Ishikawa (cell line): Measurements from ENCODE around the gene AAR2.

Source experiments
- CEBPB ChIP-seq: IDR thresholded peaks from 2 replicates; pipeline ENCODE4 v1.6.1; 2012
- CREB1 ChIP-seq: IDR thresholded peaks from 2 replicates; pipeline ENCODE4 v1.6.1; 2012; ENCODE audit warnings: low read depth
- EGR1 ChIP-seq: IDR thresholded peaks from 2 replicates; pipeline ENCODE4 v1.6.1; 2012
- EP300 ChIP-seq: IDR thresholded peaks from 2 replicates; pipeline ENCODE4 v1.6.1; 2012; ENCODE audit warnings: borderline replicate concordance
- FOXM1 ChIP-seq: IDR thresholded peaks from 2 replicates; pipeline ENCODE4 v1.6.1; 2012; ENCODE audit warnings: low read depth, borderline replicate concordance
- NFIC ChIP-seq: IDR thresholded peaks from 2 replicates; pipeline ENCODE4 v1.6.1; 2012
- RAD21 ChIP-seq: IDR thresholded peaks from 2 replicates; pipeline ENCODE4 v1.6.1; 2012; ENCODE audit warnings: low read depth
- TAF1 ChIP-seq: IDR thresholded peaks from 2 replicates; pipeline ENCODE4 v1.6.1; 2012; ENCODE audit warnings: low read depth, mild to moderate bottlenecking
- TCF12 ChIP-seq: IDR thresholded peaks from 2 replicates; pipeline ENCODE4 v1.6.1; 2012; ENCODE audit warnings: low read depth
- TEAD4 ChIP-seq: IDR thresholded peaks from 2 replicates; pipeline ENCODE4 v1.6.1; 2012
- YY1 ChIP-seq: IDR thresholded peaks from 2 replicates; pipeline ENCODE4 v1.6.1; 2012; ENCODE audit warnings: low read depth
- ZBTB7A ChIP-seq: IDR thresholded peaks from 2 replicates; pipeline ENCODE4 v1.6.1; 2012; ENCODE audit warnings: low read depth
- TF ChIP-seq, protein P1 (sequence below): IDR thresholded peaks from 2 replicates; pipeline ENCODE4 v1.6.1; 2012
- TF ChIP-seq, protein P2 (sequence below): IDR thresholded peaks from 2 replicates; pipeline ENCODE4 v1.6.1; 2012
- TF ChIP-seq, protein P3 (sequence below): IDR thresholded peaks from 2 replicates; pipeline ENCODE4 v1.6.1; 2012; ENCODE audit warnings: low read depth, mild to moderate bottlenecking

Gene AAR2

DNA sequence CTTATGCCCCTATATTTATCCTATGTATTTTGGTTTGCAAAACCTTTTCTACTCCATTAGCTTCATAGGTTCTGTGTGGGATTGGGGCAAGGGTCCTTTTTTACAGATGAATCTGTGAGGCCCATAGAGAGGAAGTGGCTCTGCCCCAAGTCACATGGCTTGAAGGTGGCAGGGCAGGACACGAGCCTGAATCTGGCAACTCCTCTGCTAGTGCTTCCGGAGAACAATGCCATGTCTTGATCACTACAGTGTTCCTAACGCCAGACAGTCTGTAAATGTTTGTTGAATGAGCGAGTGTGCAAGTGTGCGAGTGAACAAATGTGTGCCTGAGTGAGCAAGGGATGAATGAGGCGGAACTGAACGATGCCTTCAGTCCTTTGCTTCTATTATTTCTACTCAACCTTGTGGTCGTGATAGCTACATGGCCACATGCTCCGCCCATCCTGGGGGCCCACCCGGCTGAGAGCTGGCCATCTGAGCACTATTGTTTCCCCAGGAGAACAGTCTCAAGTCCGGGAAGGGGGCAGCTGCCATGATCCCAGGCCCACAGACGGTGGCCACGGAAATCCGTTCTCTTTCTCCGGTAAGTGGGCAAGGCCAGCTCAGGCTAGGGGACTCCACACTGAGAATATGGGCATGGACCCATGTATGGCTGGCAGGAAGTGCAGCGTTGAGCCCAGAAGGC is 17.8 kb upstream of the AAR2 start:
- no peak for TF ChIP-seq TCF12
- TF ChIP-seq TAF1 = no peak
- no peak for TF ChIP-seq FOXM1
- no peak for TF ChIP-seq TEAD4
- TF ChIP-seq, protein P1, sequence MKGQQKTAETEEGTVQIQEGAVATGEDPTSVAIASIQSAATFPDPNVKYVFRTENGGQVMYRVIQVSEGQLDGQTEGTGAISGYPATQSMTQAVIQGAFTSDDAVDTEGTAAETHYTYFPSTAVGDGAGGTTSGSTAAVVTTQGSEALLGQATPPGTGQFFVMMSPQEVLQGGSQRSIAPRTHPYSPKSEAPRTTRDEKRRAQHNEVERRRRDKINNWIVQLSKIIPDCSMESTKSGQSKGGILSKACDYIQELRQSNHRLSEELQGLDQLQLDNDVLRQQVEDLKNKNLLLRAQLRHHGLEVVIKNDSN = no peak
- TF ChIP-seq, protein P2, sequence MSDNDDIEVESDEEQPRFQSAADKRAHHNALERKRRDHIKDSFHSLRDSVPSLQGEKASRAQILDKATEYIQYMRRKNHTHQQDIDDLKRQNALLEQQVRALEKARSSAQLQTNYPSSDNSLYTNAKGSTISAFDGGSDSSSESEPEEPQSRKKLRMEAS = no peak

DNA sequence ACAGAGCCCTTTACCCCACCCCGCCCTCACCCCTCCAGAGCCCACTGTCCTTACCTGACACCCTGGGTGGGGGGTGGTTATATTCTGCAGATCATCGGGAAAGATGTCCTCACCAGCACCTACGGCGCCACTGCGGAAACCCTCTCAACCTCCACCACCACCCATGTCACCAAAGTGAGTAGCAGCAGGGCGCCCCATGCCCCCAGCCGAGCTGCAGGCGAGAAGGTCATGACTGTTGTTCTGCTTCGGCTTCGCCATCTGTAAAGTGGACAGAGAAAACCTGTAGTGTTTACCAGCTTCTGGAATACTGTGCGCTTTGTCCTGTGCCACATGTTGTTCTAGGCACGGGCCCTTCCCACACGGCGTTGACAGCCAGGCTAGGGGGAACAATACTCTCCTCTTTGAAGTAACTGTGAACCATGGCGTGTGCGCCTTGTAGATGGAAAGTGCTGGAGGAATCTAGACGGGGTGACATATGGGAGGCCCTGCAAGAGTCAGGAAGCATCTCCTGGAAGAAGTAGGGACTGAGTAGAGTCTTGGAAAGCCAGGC is 16.5 kb upstream of the AAR2 start:
- TF ChIP-seq EP300 = no peak
- TF ChIP-seq EGR1 = no peak
- no peak for TF ChIP-seq TAF1
- no peak for TF ChIP-seq TEAD4
- TF ChIP-seq, protein P3, sequence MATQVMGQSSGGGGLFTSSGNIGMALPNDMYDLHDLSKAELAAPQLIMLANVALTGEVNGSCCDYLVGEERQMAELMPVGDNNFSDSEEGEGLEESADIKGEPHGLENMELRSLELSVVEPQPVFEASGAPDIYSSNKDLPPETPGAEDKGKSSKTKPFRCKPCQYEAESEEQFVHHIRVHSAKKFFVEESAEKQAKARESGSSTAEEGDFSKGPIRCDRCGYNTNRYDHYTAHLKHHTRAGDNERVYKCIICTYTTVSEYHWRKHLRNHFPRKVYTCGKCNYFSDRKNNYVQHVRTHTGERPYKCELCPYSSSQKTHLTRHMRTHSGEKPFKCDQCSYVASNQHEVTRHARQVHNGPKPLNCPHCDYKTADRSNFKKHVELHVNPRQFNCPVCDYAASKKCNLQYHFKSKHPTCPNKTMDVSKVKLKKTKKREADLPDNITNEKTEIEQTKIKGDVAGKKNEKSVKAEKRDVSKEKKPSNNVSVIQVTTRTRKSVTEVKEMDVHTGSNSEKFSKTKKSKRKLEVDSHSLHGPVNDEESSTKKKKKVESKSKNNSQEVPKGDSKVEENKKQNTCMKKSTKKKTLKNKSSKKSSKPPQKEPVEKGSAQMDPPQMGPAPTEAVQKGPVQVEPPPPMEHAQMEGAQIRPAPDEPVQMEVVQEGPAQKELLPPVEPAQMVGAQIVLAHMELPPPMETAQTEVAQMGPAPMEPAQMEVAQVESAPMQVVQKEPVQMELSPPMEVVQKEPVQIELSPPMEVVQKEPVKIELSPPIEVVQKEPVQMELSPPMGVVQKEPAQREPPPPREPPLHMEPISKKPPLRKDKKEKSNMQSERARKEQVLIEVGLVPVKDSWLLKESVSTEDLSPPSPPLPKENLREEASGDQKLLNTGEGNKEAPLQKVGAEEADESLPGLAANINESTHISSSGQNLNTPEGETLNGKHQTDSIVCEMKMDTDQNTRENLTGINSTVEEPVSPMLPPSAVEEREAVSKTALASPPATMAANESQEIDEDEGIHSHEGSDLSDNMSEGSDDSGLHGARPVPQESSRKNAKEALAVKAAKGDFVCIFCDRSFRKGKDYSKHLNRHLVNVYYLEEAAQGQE = no peak
- no peak for TF ChIP-seq CREB1

DNA sequence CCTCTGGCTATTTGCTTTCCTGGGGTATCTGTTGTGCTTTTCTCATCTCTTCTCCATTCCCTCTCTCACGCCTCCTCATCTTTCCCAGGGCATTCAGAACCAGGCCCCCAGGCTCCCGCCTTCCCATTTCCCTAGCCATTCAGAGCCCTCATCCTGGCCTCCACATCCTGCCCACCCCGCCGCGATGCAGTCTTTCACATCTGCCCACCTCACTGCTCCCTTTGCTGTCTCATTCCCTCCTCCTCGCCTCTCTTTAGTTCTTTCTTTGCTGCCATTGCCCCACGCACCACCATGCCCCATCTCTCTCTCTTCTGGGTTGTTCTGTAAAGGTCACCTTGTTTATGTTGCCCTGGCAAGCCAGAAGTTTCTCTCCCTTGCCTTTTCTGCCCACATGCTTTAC is 10.6 kb upstream of the AAR2 start:
- no peak for TF ChIP-seq YY1
- no peak for TF ChIP-seq EGR1
- no peak for TF ChIP-seq ZBTB7A
- no peak for TF ChIP-seq TCF12
- no peak for TF ChIP-seq NFIC
- no peak for TF ChIP-seq FOXM1
- TF ChIP-seq, protein P2 = no peak
- no peak for TF ChIP-seq RAD21

DNA sequence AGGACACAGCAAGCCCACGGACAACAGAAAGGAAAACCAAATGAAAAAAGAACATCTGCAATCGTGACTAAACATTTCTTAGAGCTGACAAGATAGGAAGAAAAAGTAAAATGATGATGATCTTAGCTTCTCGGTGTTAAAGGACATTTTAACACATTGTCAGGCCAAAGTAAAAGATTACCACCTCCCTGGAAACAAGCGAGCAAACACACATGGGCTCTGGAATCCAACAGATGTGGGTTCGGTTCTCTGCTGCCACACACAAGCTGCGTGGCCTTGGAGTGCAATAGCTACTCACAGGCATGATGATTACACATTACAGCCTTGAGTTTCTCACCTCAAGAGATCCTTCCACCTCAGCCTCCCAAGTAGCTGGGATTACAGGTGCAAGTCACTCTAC is 7.5 kb upstream of the AAR2 start:
- TF ChIP-seq, protein P1 = no peak
- TF ChIP-seq CEBPB (no peak), TEAD4 (no peak), TCF12 (no peak), YY1 (no peak), ZBTB7A (no peak), TAF1 (no peak)
- TF ChIP-seq, protein P3 = no peak
- TF ChIP-seq, protein P2 = no peak

DNA sequence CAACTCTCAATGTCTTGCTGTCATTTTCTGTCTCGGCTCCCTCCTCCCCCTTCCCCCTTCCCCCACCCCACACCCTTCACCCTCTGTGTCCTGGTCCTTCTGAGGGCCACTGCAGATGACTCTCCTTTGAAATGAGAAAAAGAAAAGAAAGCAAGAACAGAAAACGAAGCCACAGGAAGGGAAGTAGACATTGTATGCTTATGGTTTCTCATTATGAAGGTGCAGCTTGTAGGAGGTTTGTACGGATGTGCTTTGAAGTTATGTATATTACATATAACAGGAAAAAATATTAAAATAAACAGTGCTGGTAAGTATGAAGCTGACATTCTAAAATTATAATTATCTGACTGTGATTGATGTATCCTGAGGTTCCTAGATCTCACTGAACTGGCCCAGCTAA is 6.3 kb upstream of the AAR2 start:
- TF ChIP-seq, protein P1 = no peak
- TF ChIP-seq, protein P2 = no peak
- TF ChIP-seq FOXM1 (no peak), YY1 (no peak), TCF12 (no peak), RAD21 (no peak), EGR1 (no peak)
- TF ChIP-seq, protein P3 = no peak
